Epithelial cell of proximal tubule (primary cell): ENCODE measurements around the gene SPAG4. TPM values are rescaled to one million over a fixed set of nuclear protein-coding genes. Genes with fewer than 3 reads are reported as not detected.

Source experiments
- DNase-seq: peaks from one replicate; pipeline ENCODE4 v3.0.0-alpha.2; 2011; ENCODE audit warnings: low read depth
- H3K4me3 ChIP-seq: 2 replicates; pipeline ENCODE4 v1.5.1; 2011; ENCODE audit warnings: low read depth, mild to moderate bottlenecking, low read length
- total RNA-seq: library from RNA; depleted of rRNA; stranded (reverse); fragments of >200 nt; gene quantifications from 2 replicates; pipeline ENCODE4 v1.2.3, GENCODE V29; 2015
- TF ChIP-seq, protein P1 (sequence below): conservative IDR thresholded peaks from 2 replicates; pipeline ENCODE4 v1.5.1; 2012; ENCODE audit warnings: low read depth, mild to moderate bottlenecking, low read length

Gene SPAG4
- total RNA-seq, 1 donor from 2014 or later = 15.9 TPM

DNA sequence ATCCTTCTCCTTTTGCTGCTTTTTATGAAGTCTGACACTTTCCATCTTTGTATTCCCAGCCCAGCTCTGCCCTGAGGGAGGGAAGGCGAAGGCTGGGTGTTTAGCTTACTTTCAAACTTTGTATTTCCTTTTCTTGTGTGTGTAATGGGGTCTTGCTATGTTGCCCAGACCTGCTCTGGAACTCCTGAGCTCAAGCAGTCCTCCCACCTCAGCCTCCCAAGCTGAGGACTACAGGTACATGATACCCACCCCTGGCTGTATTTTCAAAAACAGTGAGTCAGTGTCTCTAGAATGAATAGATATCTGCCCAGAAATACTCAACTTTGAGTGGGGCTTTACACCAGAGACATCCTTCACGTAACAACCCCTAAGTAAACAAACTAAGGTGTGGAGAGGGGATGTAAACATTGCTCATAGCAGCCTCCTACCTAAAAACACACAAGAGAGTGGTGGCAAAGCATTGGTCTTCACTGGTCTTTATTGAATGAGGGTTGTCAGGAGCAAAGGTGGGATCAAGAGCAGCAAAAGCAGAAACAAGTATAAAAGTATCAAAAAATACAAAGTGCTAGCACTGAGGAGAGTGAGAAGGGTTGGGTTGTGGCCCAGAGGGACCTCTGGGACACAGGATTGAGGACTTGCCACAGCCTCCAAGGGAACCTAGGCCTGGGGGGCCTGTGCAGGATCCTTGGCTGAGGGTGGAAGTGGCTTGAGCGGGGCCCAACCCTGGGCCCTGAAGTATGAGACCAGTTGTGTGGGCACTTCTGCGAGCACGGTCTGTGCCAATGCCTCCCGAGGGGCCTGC lies 10.2 kb downstream of the SPAG4 start:
- DNase-seq = no peak

GRCh38 chr20:35626386-35627001 lies 10.9 kb downstream of the SPAG4 start:
- no peak overlapping the region for H3K4me3 ChIP-seq
- TF ChIP-seq, protein P1, sequence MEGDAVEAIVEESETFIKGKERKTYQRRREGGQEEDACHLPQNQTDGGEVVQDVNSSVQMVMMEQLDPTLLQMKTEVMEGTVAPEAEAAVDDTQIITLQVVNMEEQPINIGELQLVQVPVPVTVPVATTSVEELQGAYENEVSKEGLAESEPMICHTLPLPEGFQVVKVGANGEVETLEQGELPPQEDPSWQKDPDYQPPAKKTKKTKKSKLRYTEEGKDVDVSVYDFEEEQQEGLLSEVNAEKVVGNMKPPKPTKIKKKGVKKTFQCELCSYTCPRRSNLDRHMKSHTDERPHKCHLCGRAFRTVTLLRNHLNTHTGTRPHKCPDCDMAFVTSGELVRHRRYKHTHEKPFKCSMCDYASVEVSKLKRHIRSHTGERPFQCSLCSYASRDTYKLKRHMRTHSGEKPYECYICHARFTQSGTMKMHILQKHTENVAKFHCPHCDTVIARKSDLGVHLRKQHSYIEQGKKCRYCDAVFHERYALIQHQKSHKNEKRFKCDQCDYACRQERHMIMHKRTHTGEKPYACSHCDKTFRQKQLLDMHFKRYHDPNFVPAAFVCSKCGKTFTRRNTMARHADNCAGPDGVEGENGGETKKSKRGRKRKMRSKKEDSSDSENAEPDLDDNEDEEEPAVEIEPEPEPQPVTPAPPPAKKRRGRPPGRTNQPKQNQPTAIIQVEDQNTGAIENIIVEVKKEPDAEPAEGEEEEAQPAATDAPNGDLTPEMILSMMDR = no peak
- DNase-seq = no peak

More for the DNA sequence above, 10.2 kb downstream of the SPAG4 start:
- TF ChIP-seq, protein P1 = no peak
- no peak overlapping the region for H3K4me3 ChIP-seq

DNA sequence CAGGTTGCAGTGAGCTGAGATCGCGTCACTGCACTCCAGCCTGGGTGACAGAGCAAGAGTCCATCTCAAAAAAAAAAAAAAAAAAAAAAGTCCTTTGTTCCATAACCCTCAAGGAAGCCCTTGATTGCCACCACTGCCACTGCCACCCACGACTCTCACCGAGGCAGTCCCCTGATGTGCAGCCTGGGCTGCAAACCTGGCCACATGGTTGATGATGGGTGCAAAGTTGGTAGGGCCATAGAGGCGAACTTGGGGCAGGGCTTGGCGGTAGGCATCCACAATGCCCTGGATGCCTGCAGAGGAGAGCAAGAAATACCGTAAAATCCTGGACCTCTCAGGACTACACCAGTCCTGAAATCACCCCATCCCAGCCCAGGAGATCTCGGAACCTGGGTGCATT lies 11.5 kb downstream of the SPAG4 start:
- TF ChIP-seq, protein P1 = no peak
- H3K4me3 ChIP-seq = no peak overlapping the region
- no peak for DNase-seq

DNA sequence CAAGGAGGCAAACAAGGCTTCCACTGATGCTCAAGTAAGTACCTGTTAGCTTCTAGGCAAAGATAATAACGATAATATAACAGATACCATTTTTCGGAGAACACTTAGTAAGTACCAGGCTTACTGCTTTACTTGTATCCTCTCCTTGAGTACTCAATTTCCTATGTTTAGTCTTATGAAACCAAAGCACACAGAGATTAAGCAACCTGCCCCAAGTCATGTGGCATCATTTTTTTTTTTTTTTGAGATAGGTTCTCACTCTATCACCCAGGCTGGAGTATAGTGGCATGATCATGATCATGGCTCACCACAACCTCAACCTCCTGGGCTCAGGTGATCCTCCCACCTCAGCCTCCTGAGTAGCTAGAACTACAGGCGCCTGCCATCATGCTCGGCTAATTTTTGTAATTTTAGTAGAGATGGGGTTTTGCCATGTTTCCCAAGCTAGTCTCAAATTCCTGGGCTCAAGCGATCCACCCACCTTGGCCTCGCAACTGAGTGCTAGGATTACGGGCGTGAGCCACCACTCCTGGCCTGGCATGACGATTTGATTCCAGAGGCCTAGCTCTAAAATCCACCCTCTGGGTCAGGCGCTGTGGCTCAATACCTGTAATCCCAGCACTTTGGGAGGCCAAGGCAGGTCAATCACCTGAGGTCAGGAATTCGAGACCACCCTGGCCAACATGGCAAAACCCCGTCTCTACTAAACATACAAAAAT lies 14.0 kb downstream of the SPAG4 start:
- no peak overlapping the region for H3K4me3 ChIP-seq
- TF ChIP-seq, protein P1 = no peak
- DNase-seq = no peak

DNA sequence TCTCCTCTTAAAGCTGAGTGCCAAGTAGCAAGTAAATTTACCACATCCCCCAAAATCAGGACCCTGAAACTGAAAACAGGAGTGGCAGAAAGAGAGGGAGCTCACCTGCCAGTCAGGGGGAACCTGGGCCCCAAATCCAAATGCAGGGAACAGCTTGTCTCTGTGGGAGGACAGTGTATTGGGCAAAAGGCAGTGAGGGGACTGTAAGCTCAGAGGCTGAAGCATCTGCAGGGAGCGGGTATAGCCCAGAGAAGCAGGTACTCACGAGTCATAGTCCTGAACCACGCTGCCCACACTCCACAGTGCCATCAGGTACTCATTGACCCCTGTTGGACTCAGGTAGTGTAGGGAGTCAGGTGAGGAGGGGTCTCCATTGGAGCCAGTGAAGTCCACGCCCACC lies 15.0 kb downstream of the SPAG4 start:
- DNase-seq = no peak
- TF ChIP-seq, protein P1 = no peak
- no peak overlapping the region for H3K4me3 ChIP-seq

DNA sequence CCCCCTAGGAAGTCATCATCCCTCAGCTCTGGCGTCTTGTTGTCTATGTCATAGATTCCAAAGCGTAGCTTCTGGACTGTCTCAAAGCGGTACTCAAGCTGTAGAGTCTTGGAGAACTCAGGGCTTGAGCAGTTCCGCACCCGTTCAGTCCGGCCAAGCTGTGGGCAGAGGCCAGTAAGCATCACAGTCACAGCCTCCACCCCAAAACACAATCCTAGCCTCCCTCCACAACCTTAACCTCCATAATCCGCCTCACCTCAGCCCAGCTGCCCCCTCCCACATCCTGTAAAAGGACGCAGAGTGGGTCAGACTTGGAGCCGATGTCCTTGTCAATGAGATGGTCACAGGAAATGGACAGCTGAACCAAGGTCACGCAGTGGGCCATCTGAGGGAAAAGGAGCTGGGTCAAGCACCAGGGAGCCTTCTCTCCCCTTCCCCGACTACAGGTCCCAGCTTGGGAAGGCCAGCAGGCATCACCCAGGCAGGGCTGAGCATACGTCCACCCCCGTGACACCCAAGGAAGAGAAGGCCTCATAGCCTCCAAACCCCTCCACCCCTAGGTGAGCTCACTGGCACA lies 17.0 kb downstream of the SPAG4 start:
- TF ChIP-seq, protein P1 = no peak
- no peak overlapping the region for H3K4me3 ChIP-seq
- DNase-seq = no peak
